ENCODE measurements around the gene ZDHHC11.
A peak's percentile ranks its signal among the peaks of the same experiment; 100 is the strongest.
"Not testable (repeated sequence)": the region's sequence is repeated elsewhere in the genome, so short reads cannot be mapped to it uniquely, and the experiment has no call there.

The ZDHHC11 gene

GRCh38 chr5:848671-849111 is 2.1 kb downstream of the ZDHHC11 start:
- peaks cover 6 to 7% of the 10 kb centered on the region in 2 donors for H3K4me1 Mint-ChIP-seq
- H3K4me3 Mint-ChIP-seq: no peak overlapping the region
- no peak overlapping the region for H3K27ac Mint-ChIP-seq
- H3K9me3 Mint-ChIP-seq: peaks cover 0 to 7% of the 10 kb centered on the region in 2 donors
- ATAC-seq (replicated peaks) (no peak), DNase-seq (no peak)
- H3K27me3 Mint-ChIP-seq: peaks cover 7 to 11% of the 10 kb centered on the region in 2 donors
- H3K36me3 Mint-ChIP-seq: peaks cover 2 to 4% of the 10 kb centered on the region in 2 donors

DNA sequence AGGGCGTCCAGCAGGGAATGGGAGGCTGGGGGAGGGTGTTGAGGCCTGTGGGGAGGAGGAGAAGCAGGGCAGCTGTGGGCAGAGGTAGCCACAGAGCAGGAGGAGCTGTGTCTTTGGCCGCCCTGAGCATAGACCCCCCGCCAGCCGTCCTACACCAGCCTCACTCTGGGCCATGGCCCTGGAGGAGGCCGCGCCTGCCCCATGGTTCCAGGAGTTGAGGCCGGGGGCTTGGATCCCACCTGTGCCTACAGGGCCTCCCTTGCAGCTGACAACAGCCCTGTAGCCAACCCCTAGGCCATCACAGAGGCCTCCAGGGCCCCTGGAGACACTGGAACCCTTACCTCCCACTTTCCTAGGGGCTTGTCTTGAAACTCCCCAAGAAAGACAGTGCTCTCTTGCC is 3.0 kb downstream of the ZDHHC11 start:
- H3K9me3 Mint-ChIP-seq; H3K36me3 Mint-ChIP-seq; DNase-seq; H3K27ac Mint-ChIP-seq; H3K4me3 Mint-ChIP-seq; H3K4me1 Mint-ChIP-seq; ATAC-seq (replicated peaks): not testable (repeated sequence)
- H3K27me3 Mint-ChIP-seq: peaks cover 9 to 10% of the 10 kb centered on the region in 2 donors

DNA sequence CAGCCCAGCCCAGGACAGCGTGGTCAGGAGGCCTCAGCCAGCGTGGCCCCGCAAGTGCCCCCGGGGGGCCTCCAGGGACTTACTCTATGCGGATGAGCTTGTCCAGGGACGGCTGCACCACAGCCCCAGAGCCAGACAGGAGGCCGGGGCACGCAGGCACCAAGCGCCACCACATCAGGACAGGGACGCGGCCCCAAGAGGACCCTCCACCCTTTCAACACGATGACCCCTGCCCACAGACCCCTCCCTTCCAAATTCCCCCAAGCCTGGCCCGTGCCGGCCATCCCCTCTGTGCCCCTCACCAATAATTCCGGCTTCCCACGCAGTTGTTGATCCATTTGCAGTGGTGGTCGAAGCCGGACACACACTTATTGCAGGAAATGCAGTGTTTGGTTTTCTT is 3.6 kb downstream of the ZDHHC11 start:
- not testable (repeated sequence) for H3K4me3 Mint-ChIP-seq; H3K36me3 Mint-ChIP-seq; H3K27ac Mint-ChIP-seq; H3K27me3 Mint-ChIP-seq; H3K9me3 Mint-ChIP-seq; H3K4me1 Mint-ChIP-seq; ATAC-seq (replicated peaks); DNase-seq

- DNase-seq: peak; percentile 25
- H3K36me3 Mint-ChIP-seq, H3K4me3 Mint-ChIP-seq, H3K4me1 Mint-ChIP-seq, H3K9me3 Mint-ChIP-seq, H3K27me3 Mint-ChIP-seq: not testable (repeated sequence)
- H3K27ac Mint-ChIP-seq: peak overlapping the region; percentile 11
- ATAC-seq (replicated peaks): peak in 1 of 2 donors; percentile 40
Measured at GRCh38 chr5:846602-847091, 4.1 kb downstream of the ZDHHC11 start.

DNA sequence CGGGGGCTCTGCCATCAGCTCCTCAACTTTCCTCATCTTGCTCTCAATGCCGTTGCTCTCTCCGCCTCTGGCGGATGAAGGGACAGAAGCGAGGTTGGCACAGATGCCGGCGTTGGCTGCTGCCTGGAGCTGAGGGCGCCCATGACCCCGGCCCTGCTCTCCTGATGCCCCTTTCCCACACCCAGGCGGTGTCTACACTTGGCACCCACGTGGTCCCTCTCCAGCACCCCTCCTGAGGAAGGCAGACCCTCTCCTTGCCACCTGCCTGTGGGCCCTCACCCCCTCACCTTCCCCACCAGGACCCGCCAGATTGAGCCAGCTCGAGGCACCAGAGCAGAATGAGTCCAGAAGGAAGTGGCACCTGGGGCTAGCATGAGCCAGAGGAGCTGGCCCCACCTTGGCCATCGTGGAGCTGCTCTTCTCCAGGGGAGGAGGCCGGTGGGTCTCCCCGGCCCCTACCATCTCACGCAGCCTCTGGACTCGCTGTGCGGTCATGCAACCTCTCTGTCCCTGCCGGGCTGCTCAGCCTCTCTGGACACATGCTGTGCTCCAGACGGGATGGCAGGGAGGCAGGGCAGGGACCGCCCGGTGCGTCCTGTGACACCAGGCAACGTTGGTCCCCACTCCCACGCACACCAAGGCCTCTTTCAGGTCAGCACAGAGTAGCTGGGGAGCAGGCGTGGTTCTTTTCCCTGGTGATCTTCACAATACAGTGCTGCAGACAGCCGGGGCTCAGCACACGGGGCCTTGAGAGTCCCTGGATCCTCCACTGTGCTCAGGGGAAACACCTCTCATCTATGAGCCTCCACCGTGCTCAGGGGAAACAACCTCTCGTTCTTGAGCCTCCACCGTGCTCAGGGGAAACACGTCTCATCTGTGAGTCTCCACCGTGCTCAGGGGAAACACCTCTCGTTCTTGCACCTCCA is 4.8 kb downstream of the ZDHHC11 start:
- peak overlapping the region; percentile 11 for H3K27ac Mint-ChIP-seq
- H3K4me3 Mint-ChIP-seq, DNase-seq, H3K36me3 Mint-ChIP-seq, H3K9me3 Mint-ChIP-seq, H3K27me3 Mint-ChIP-seq, H3K4me1 Mint-ChIP-seq: not testable (repeated sequence)
- ATAC-seq (replicated peaks): peak in 1 of 2 donors; percentile 69

DNA sequence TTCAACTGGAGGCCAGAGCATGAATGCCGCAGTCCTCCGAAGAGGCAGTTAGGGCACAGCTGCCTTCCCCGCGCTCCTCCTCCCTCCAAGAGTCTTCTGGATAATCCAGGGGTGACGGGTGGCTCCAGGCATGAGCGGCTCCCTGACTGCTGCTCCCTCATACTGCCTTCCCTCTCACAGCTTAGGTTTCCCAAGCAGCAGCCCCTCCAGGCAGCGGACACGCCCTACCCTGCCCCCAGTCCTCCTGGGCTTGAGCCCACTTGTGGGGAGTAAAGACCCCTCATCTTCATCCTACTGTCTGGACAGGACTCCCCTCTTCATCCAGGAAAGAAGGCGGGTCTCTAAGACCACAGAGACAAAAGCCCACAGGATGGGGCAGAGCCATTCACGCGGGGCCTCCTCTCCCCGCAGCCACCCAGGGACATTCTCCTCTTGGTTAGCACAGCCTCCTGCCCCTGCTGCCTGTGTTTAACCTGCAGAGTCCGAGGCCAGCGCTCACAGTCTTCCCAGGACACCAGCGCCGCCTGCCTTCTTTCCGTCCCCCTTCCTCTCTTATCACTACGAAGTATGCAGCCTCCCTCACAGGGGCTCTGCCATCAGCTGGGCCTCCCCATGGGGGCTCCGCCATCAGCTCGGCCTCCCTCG is 5.6 kb downstream of the ZDHHC11 start:
- not testable (repeated sequence) for H3K9me3 Mint-ChIP-seq; ATAC-seq (replicated peaks); H3K36me3 Mint-ChIP-seq; H3K4me1 Mint-ChIP-seq; DNase-seq; H3K27me3 Mint-ChIP-seq; H3K4me3 Mint-ChIP-seq; H3K27ac Mint-ChIP-seq

DNA sequence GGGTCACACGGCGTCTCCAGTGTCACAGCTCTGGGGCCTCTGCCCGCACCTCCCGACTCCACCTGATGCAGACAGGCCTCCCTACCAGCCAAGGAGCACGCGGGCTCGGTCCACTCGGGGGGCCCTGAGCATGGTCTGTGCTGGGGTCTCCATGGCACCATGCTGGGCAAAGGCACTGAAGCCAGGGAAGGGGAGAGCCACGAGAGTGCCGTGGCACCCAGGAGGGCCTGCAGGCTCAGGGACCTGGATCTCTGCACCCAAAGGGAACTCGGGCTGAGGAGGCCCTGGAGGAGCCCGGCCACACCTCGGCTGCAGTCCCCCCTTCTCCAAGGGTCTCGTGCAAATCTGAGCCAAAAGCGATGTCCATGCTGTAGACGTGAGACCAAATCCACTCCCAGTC is 6.4 kb downstream of the ZDHHC11 start:
- not testable (repeated sequence) for H3K27me3 Mint-ChIP-seq; ATAC-seq (replicated peaks); H3K4me1 Mint-ChIP-seq; H3K36me3 Mint-ChIP-seq; DNase-seq; H3K27ac Mint-ChIP-seq; H3K4me3 Mint-ChIP-seq; H3K9me3 Mint-ChIP-seq

GRCh38 chr5:843926-844325 is 6.9 kb downstream of the ZDHHC11 start:
- H3K4me1 Mint-ChIP-seq; H3K4me3 Mint-ChIP-seq; DNase-seq; ATAC-seq (replicated peaks); H3K27me3 Mint-ChIP-seq; H3K27ac Mint-ChIP-seq; H3K9me3 Mint-ChIP-seq; H3K36me3 Mint-ChIP-seq: not testable (repeated sequence)

DNA sequence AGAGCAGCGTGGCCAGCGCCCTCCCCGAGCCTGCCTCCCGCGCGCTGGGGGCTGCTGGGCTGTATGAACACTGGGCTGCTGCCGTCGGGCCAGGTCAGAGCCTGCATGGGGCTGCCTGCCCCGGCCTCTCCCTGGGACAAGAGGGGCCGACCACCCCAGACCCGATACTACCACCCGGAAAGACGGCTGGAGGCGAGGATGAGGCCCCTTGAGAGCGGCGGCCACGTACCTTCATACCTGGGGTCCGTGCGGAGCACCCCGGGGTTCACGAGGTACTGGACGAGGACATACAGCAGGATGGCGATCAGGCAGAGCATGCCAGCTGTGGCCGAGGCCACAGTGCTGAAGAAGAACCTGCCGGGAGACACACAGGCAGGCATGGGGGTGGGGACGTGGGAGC is 7.4 kb downstream of the ZDHHC11 start:
- H3K27ac Mint-ChIP-seq; H3K4me1 Mint-ChIP-seq; H3K27me3 Mint-ChIP-seq; H3K9me3 Mint-ChIP-seq; ATAC-seq (replicated peaks); H3K4me3 Mint-ChIP-seq; DNase-seq; H3K36me3 Mint-ChIP-seq: not testable (repeated sequence)

DNA sequence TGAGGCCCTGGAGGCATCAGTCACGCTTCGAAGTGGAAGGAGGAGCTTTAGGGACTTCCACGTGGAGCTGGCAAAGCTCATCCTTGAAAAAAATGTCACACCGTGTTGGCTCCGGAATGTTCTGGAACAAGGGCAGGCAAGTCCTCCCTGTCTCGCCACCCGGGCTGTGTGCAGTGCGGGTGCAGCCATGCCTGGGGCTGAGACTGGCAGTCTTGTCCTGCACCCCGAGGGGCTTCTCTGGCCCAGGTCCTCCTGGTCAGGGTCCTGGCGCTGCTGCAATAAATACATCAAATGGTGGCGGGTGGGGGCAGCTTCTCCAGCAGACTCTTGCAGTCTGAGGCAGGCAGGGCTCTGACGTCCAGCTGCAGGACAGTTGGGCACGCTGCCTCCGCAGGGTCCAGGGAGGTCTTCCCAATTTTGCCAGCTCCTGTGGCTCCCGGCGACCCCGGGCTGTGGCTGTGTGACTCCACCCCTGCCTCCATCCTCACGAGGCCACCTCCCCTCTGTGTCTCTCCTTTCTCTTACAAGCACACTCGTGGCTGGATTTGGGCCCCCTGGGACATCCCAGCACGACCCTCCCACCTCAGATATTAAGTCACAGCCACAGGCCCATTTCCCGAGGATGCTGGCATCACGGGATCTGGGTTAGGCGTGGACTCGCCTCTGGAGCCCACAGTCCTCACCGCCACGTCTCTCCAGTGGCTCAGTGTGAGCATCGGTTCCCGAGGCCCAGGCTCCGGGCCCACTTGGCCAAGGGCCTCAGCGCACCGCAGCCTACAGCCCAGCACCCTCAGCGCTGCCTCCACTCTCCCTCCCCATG is 8.2 kb downstream of the ZDHHC11 start:
- H3K9me3 Mint-ChIP-seq; H3K4me1 Mint-ChIP-seq; DNase-seq; H3K36me3 Mint-ChIP-seq; H3K4me3 Mint-ChIP-seq; ATAC-seq (replicated peaks); H3K27ac Mint-ChIP-seq: not testable (repeated sequence)
- peaks cover 0 to 10% of the 10 kb centered on the region in 2 donors for H3K27me3 Mint-ChIP-seq

DNA sequence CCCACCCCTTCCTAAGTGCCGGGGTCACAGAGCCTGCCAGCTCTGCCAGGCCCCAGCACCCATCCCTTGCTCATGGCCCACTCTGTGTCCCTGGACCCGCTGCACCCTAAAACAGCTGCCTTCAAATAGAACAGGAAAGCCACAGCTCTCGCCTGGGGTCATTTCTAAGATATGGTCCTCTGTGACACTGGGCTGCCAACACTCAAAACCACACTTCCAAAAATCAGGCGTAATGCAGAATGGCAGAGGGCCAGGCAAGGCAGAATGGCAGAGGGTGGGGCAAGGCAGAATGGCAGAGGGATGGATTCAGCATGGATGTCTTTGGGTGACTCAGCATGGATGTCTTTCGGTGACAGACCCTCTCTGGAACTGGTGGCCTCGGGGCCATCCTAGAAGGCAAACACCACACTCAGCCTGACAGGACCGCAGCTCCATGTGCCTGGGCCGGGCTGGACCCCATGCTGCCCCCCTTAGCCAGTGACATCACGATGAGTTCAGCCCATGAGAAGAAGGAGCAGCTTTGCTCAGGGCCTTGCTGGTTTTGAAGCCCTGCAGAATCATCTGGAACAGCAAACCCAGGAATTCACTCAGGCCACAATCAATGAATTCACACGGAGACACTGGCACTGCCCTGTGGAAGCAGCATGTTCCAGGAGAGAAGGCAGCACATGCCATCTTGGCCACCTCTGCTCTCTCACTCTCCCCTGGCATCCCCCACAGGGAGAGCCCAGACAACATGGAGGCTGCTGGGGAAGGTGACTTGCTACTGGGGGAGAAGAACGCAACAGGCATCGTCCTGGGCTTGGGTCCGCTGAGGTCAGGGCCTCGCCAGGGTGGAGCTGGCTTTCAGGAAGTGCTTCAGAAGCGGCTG is 9.0 kb downstream of the ZDHHC11 start:
- not testable (repeated sequence) for H3K9me3 Mint-ChIP-seq; H3K36me3 Mint-ChIP-seq; H3K27ac Mint-ChIP-seq; DNase-seq; H3K4me1 Mint-ChIP-seq; ATAC-seq (replicated peaks); H3K4me3 Mint-ChIP-seq
- H3K27me3 Mint-ChIP-seq: peaks cover 0 to 10% of the 10 kb centered on the region in 2 donors

- not testable (repeated sequence) for H3K36me3 Mint-ChIP-seq; DNase-seq; H3K4me3 Mint-ChIP-seq; ATAC-seq (replicated peaks); H3K27ac Mint-ChIP-seq; H3K9me3 Mint-ChIP-seq; H3K4me1 Mint-ChIP-seq
- H3K27me3 Mint-ChIP-seq: peaks cover 0 to 16% of the 10 kb centered on the region in 2 donors
Measured at GRCh38 chr5:840974-841435, 9.8 kb downstream of the ZDHHC11 start.

DNA sequence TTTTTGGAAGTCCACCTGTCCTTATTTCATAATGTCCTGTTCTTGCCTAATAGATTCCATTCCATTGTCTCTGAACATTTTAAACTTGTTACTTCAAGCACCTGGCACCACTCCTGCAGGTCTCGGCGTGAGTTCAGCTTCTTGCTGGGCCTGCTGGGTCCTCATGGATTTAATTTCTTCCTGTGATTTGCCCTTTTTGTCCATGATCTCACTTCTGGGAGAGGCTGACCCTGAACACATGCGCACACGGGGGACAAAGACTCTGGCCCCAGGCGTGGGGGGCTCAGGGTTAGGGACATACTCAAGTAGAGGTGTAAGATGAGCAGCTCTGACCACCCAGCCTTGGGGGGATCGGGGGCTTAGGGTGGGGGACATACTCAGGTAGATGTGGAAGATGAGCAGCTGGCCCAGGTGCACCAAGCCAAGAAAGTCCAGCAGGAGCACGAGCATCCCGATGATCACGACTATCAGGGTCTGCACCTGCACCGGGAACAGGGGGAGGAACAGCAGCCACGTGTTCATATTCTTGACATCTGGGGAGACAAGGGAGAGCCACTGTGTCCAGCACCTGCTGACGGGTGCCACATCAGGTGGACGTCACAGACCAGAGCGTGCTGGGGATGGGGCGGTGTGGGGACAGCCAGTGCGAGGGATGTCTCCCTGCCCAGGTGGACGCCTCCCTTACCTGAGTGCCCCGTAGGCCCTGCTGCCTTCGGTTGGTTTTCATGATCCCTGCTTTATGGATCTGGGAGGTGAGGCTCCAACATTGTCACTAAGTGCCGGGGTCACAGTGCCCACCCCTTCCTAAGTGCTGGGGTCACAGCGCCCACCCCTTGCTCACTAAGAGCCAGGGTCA is 10.4 kb downstream of the ZDHHC11 start:
- H3K4me3 Mint-ChIP-seq; H3K9me3 Mint-ChIP-seq; H3K36me3 Mint-ChIP-seq; H3K4me1 Mint-ChIP-seq; ATAC-seq (replicated peaks); DNase-seq; H3K27ac Mint-ChIP-seq: not testable (repeated sequence)
- H3K27me3 Mint-ChIP-seq: peaks cover 0 to 18% of the 10 kb centered on the region in 2 donors

All from stimulated activated naive B cell treated with anti-CD40 and anti-IgM and Interleukin-4, amounts not matched to agents 10 μg/mL and 1 μg/mL and 100 μg/mL, for 72 hours (primary cell).